Measurements from ENCODE around the gene BLOC1S1.

The BLOC1S1 gene

DNA sequence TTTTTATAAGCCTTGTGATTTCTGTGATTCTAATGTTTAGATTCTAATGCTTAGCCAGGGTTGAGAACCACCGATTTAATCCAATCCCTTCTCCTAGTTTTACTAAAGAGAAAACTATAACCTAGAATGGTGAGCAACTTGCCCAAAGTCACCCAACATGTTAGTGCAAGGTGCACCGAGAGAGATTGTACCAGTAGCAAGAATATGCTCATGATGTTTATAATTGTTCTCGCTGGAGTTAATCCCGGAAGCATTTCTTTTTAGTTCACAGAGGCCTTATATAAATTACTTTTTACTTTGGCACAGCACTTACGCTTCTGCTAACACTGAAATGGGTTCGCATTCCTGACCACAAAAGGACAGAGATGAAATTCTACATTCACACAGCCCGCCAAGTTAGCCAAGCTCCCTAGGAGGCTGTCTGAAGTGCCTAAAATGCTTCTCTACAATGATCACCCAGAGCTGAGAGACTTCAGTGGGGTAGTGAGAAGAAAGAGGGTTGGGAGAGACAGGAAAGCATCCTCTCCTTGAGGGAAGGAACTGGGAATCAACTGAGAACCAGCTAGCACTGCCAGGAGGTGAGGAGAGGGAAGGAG is 579 bp upstream of the BLOC1S1 start:
- Histone ChIP-seq H3K79me2 (ENCODE audit: insufficient read depth, low read length) (peaks cover 24% of the 10 kb centered on the region), H3K4me3 (ENCODE audit: low read depth in 1 of 2, low read length in 2 of 2) (peak overlapping the region; percentile 40 to 70; a peak in 3 of 4 replicates), H3K9ac (ENCODE audit: low read depth, low read length) (peak overlapping the region; percentile 70), H2AFZ (ENCODE audit: low read depth, low read length) (peak overlapping the region; percentile 94), H3K36me3 (ENCODE audit: insufficient read depth, low read length) (peaks cover 22% of the 10 kb centered on the region), H3K4me2 (ENCODE audit: insufficient read depth, low read length) (peak overlapping the region; percentile 97), H3K9me3 (ENCODE audit: insufficient read depth, low read length, severe bottlenecking) (no peaks in the 10 kb centered on the region), H3K4me1 (ENCODE audit: insufficient read depth, low read length) (peaks cover 31% of the 10 kb centered on the region), H3K27ac (ENCODE audit: low read length) (peak overlapping the region; percentile 79), H4K20me1 (ENCODE audit: insufficient read depth, low read length) (no peaks in the 10 kb centered on the region), H3K27me3 (ENCODE audit: insufficient read depth, low read length, poor library complexity) (no peaks in the 10 kb centered on the region)
- DNase-seq (no peak), ATAC-seq (ENCODE audit: insufficient read depth, low read depth) (no peak)
- TF ChIP-seq EZH2 (IDR thresholded peaks at IDR 0.05; ENCODE audit: borderline replicate concordance, low read depth, low read length, severe bottlenecking): no peak
- TF ChIP-seq, protein P1, sequence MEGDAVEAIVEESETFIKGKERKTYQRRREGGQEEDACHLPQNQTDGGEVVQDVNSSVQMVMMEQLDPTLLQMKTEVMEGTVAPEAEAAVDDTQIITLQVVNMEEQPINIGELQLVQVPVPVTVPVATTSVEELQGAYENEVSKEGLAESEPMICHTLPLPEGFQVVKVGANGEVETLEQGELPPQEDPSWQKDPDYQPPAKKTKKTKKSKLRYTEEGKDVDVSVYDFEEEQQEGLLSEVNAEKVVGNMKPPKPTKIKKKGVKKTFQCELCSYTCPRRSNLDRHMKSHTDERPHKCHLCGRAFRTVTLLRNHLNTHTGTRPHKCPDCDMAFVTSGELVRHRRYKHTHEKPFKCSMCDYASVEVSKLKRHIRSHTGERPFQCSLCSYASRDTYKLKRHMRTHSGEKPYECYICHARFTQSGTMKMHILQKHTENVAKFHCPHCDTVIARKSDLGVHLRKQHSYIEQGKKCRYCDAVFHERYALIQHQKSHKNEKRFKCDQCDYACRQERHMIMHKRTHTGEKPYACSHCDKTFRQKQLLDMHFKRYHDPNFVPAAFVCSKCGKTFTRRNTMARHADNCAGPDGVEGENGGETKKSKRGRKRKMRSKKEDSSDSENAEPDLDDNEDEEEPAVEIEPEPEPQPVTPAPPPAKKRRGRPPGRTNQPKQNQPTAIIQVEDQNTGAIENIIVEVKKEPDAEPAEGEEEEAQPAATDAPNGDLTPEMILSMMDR (IDR thresholded peaks at IDR 0.05; ENCODE audit: borderline replicate concordance, extremely low read depth, low read length, poor library complexity, severe bottlenecking): no peak

DNA sequence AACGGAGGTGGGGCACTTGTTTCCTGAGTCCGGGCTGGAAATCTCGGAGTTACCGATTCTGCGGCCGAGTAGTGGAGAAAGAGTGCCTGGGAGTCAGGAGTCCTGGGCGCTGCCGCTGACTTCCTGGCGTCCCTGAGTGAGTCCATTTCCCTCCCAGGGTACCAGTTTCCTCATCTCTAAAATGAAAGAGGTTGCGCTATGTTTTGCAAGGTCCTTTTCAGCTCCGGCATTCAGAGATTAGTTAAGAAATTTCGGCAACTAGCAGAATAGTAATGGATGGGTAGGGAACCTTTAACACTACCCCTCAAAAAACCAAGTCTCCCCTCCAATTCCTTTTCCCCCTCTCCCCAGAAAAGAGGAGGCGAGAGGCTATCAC is 724 bp downstream of the BLOC1S1 start:
- Histone ChIP-seq H2AFZ (ENCODE audit: low read depth, low read length) (peak overlapping the region; percentile 94), H3K27me3 (ENCODE audit: insufficient read depth, low read length, poor library complexity) (no peaks in the 10 kb centered on the region), H3K4me2 (ENCODE audit: insufficient read depth, low read length) (peak overlapping the region; percentile 97), H3K9me3 (ENCODE audit: insufficient read depth, low read length, severe bottlenecking) (no peaks in the 10 kb centered on the region), H3K36me3 (ENCODE audit: insufficient read depth, low read length) (peaks cover 32% of the 10 kb centered on the region), H4K20me1 (ENCODE audit: insufficient read depth, low read length) (no peaks in the 10 kb centered on the region), H3K27ac (ENCODE audit: low read length) (peak overlapping the region; percentile 79), H3K4me1 (ENCODE audit: insufficient read depth, low read length) (peaks cover 31% of the 10 kb centered on the region), H3K79me2 (ENCODE audit: insufficient read depth, low read length) (peaks cover 24% of the 10 kb centered on the region), H3K4me3 (ENCODE audit: low read depth in 1 of 2, low read length in 2 of 2) (peak overlapping the region; percentile 40 to 70), H3K9ac (ENCODE audit: low read depth, low read length) (peak overlapping the region; percentile 70)
- DNase-seq (no peak), ATAC-seq (ENCODE audit: insufficient read depth, low read depth) (peak; percentile 55)
- TF ChIP-seq, protein P1 (IDR thresholded peaks at IDR 0.05; ENCODE audit: borderline replicate concordance, extremely low read depth, low read length, poor library complexity, severe bottlenecking): no peak
- TF ChIP-seq EZH2 (IDR thresholded peaks at IDR 0.05; ENCODE audit: borderline replicate concordance, low read depth, low read length, severe bottlenecking): no peak

- no peak for ATAC-seq (ENCODE audit: insufficient read depth, low read depth)
- Histone ChIP-seq H2AFZ (ENCODE audit: low read depth, low read length) (peak overlapping the region; percentile 94; the same call in 1 of the 2 replicates), H3K4me3 (ENCODE audit: low read depth in 1 of 2, low read length in 2 of 2) (peak overlapping the region; percentile 40 to 70; a peak in 3 of 4 replicates), H3K4me2 (ENCODE audit: insufficient read depth, low read length) (peak overlapping the region; percentile 97), H3K4me1 (ENCODE audit: insufficient read depth, low read length) (peaks cover 31% of the 10 kb centered on the region), H3K9ac (ENCODE audit: low read depth, low read length) (peak overlapping the region; percentile 70), H4K20me1 (ENCODE audit: insufficient read depth, low read length) (no peaks in the 10 kb centered on the region), H3K9me3 (ENCODE audit: insufficient read depth, low read length, severe bottlenecking) (no peaks in the 10 kb centered on the region), H3K27ac (ENCODE audit: low read length) (peak overlapping the region; percentile 79), H3K79me2 (ENCODE audit: insufficient read depth, low read length) (peaks cover 24% of the 10 kb centered on the region), H3K36me3 (ENCODE audit: insufficient read depth, low read length) (peaks cover 35% of the 10 kb centered on the region), H3K27me3 (ENCODE audit: insufficient read depth, low read length, poor library complexity) (no peaks in the 10 kb centered on the region)
- no peak for DNase-seq
- TF ChIP-seq, protein P1 (IDR thresholded peaks at IDR 0.05; ENCODE audit: borderline replicate concordance, extremely low read depth, low read length, poor library complexity, severe bottlenecking): no peak
- no peak for TF ChIP-seq EZH2 (IDR thresholded peaks at IDR 0.05; ENCODE audit: borderline replicate concordance, low read depth, low read length, severe bottlenecking)
Observed at GRCh38 chr12:55717011-55718007, 1.5 kb downstream of the BLOC1S1 start.

Data from DND-41 (cell line).